HG03469 (cell line): ENCODE data around the gene RPAP2.
A peak's percentile ranks its signal among the peaks of the same experiment; 100 is the strongest.
"Not testable (repeated sequence)": the region's sequence is repeated elsewhere in the genome, so short reads cannot be mapped to it uniquely, and the experiment has no call there.

Source experiments
- ATAC-seq: cut with Tn5 transposase; IDR thresholded peaks from one replicate; pipeline ENCODE4 v1.9.1; 2021; ENCODE audit warnings: mild to moderate bottlenecking, moderate library complexity, moderate number of reproducible peaks; ENCODE audit not compliant: unreplicated experiment

Gene RPAP2

GRCh38 chr1:92298573-92299476 is at the start of gene RPAP2, which contains the start of gene GLMN:
RPAP2 (plus strand) TSS chr1:92299059; CDS start chr1:92299074, 15 bp downstream.
GLMN (minus strand) TSS chr1:92298987; CDS start chr1:92297999, 988 bp downstream.
- ATAC-seq, result peak; percentile 89

DNA sequence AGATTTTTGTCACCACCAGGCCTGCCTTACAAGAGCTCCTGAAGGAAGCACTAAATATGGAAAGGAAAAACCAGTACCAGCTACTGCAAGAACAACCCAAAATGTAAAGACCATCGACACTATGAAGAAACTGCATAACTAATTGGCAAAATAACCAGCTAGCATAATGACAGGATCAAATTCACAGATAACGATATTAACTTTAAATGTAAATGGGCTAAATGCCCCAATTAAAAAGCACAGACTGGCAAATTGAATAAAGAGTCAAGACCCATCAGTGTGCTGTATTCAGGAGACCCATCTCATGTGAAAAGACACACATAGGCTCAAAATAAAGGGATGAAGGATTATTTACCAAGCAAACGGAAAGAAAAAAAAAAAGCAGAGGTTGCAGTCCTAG is 44.1 kb upstream of the RPAP2 start:
- not testable (repeated sequence) for ATAC-seq

DNA sequence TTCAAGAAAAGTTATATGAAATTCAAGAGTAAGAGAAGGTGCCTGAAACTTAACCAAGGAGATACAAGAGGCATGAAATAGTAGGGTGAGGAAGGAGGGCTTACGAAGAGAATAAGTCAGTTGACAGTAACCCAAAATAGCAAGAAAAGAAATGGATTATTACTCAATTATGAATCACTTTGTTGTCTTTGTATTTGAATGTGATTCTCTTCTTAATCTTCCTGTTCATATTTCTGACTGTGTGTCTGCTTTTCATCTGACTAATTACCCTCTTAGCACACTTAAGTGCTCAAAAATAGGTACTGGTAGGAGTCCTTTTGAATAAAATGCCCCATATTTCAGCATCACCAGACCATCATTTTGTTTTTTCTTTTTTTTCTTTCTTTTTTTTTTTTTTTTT is 39.5 kb upstream of the RPAP2 start:
- no peak for ATAC-seq

GRCh38 chr1:92262516-92262915 is 36.3 kb upstream of the RPAP2 start:
- no peak for ATAC-seq

- ATAC-seq, result no peak
These were observed 25.8 kb upstream of the RPAP2 start for GRCh38 chr1:92273039-92273438.

- ATAC-seq, result no peak
These were observed 23.9 kb upstream of the RPAP2 start for GRCh38 chr1:92274939-92275338.

DNA sequence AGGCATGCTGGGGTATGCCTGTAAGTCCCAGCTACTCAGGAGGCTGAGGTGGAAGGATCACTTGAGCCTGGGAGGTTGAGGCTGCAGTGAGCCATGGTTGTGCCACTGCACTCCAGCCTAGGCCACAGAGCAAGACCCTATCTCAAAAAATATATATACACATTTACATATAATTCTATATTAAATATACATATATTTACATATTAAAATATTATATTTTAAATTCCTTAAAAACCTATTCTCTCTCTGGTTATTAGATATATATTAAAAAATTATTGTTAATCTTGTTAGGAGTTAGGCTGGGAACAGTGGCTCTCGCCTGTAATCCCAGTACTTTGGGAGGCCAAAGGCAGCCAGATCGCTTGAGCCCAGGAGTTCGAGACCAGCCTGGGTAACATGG is 22.8 kb upstream of the RPAP2 start:
- no peak for ATAC-seq

DNA sequence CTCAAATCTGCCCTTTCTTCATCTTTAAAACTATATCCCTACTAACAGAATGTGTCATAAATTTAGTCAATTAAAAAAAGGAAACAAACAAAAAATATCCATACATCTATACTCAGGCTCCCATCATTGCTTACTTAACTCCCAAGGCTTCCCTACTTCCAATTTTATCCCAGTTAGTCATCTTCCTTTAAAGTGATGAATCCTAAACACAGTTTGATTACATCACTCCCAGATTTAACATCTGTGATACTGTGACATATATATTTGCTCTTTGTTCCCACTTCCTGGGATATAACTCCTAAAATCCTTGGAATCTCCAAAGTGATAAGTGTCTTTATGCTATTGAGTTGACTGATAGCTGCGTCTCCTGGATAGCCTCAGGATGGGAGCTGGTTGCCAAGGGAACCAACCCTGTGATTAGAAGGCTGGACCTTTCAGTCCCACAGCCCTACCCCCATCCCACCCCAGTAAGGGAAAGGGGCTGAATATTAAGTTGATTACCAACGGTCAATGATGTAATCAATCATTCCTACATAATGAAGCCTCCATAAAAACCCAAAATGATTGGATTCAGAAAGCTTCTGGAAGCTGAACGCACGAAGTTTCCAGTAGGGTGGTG is 21.6 kb upstream of the RPAP2 start:
- no peak for ATAC-seq

- not testable (repeated sequence) for ATAC-seq
These were observed 19.1 kb upstream of the RPAP2 start for GRCh38 chr1:92279781-92280180.

- ATAC-seq, result not testable (repeated sequence)
These were observed 17.4 kb upstream of the RPAP2 start for GRCh38 chr1:92281411-92281810.

DNA sequence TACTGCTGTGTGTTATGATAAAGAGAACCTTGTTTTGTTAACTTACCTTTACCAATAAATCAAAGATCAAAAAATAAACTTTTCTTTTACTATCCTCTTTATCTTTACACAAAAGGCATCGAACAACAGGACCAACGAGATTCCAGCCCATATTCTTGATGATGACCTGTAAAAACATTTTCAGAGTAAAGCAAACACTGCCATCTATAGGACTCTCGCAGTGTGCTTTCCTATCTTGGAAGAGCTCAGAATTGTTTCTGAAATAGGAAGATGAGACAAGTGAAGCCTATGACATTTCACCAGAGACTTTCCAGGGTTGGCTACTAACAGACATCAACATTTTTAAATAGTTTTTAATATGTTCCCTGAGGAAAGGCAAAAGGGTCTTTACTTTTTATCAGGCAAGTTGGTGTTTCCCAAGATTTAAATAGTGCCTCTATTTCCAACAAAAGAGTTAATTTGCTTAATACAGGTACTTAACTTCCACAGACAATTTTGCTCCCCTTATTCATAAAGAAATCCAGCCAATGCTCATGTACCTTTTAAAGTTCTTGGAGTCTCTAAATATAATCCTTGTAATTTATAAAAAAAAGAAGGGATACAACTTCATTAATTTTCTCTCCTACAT is 7.4 kb upstream of the RPAP2 start:
- no peak for ATAC-seq

GRCh38 chr1:92298213-92298572 is 666 bp upstream of the RPAP2 start:
- ATAC-seq, result no peak

DNA sequence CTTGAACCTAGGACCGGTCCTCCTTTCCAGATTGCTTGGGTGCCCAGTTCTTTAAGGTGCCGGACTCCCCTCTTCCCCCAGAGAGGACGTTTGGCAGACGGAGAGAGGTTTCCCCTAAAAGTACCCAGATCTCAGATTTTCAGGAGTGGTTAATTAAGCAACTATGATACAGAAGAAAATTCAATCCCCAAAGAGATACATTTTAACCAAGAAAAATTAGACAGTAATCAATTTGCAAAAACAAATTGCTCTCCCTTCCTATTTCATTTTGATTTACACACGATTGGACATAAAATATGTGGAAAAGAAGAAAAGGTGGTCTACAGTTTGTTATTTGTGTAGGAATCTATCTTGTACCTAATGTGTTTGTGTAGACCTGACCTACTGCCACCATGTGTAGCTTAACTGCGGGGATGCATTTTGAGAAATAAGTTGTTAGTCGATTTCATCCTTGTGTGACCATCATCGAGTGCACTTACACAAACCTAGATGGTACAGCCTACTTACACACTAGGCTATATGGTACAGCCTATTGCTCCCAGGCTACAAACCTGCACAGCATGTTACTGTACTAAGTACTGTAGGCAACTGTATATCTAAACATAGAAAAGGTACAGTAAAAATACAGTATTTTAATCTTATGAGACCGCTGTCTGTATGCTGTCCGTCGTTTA is 755 bp downstream of the RPAP2 start:
- ATAC-seq, result no peak

DNA sequence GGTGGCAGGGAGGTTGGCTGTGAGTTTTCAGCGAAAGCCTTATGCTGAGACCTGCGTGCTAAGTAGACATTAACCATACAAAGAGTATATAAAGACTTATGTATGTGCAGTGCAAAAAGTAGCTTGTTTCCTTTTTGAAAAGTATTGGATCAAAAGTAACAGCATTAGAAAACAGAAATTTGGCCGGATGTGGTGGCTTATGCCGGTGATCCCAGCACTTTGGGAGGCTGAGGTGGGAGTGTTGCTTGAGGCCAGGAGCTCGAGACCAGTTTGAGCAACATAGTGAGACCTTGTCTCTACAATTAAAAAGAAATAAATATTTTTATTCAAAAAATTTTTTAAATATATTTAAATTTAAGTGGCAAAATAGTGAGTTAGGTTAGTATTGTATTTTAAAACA is 2.2 kb downstream of the RPAP2 start:
- ATAC-seq, result no peak

DNA sequence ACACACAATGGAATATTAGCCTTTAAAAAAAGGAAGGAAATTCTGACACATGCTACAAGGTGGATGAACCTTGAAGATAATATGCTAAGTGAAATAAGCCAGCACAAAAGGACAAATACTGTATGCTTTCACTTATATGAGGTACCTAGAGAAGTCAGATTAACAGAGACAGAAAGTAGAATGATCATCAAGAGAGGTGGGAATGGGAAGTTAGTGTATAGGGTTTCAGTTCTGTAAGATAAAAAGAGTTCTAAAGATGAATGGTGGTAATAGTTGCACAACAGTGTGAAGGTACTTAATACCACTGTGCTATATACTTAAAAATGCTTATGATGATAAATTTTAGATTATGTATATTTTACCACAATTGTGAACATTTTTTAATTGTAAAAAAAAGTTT is 7.2 kb downstream of the RPAP2 start:
- ATAC-seq, result no peak

- ATAC-seq, result no peak
These were observed 9.1 kb downstream of the RPAP2 start for GRCh38 chr1:92307980-92308379.

- no peak for ATAC-seq
These were observed 11.3 kb downstream of the RPAP2 start for GRCh38 chr1:92310185-92310597.

- no peak for ATAC-seq
These were observed 15.2 kb downstream of the RPAP2 start for GRCh38 chr1:92314024-92314423.

DNA sequence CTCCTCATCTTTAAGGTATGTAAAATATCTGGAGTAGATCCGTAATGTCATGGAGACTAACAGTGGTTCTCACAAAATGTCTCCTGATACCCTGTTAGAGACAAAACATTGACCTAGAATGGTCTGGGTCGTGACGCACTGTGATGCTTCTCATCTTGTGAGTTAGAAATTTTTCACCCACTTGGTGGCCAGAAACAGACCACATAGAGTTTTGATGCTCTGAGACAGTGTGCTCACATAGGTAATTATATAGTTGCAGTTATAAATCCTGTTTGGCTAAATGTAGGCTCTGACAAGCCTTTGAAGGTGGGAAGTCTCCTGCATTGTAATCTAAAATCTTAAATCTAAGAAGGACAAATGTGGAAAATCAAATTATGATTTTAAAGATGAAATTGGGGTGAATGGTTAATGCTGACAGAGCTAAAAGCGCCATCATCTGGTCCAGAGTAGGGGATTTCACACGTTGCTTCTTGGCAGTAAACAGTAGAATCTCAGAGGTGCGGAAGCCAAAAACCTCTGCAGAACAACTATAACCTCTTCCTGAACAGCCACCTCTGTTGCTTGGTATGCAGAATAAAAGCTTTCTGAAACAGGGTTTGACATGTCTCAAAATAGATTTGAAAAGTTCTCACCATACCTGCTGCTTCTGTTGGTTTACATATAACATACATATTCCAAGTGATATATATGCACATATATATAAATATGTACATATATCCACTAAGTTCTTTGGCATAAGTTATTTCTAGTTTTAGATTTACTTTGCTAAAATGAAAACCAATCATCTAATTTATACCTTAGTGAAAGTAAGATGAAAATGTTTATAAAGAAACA is 17.1 kb downstream of the RPAP2 start:
- no peak for ATAC-seq

GRCh38 chr1:92317836-92318493 is 19.1 kb downstream of the RPAP2 start:
- ATAC-seq, result no peak
